Activated CD4-positive, alpha-beta T cell treated with anti-CD3 and anti-CD28 coated beads, Interleukin-2, amount 10 ng/mL, durations not matched to agents 24 days and 14 days (primary cell): Measurements from ENCODE around the gene PTHLH. TPM values are rescaled to one million over a fixed set of nuclear protein-coding genes. Genes with fewer than 3 reads are reported as not detected.

ENCODE experiments used
- DNase-seq: peaks from one replicate; pipeline ENCODE4 v3.0.0; 2022
- H3K27ac Mint-ChIP-seq: one replicate; pipeline ENCODE4 v1.8.0; 2022; ENCODE audit warnings: mild to moderate bottlenecking, mixed read lengths
- H3K27me3 Mint-ChIP-seq: one replicate; pipeline ENCODE4 v1.8.0; 2022; ENCODE audit warnings: mixed read lengths
- H3K36me3 Mint-ChIP-seq: one replicate; pipeline ENCODE4 v1.8.0; 2022; ENCODE audit warnings: low read depth, mild to moderate bottlenecking, mixed read lengths
- H3K4me1 Mint-ChIP-seq: one replicate; pipeline ENCODE4 v1.8.0; 2021; ENCODE audit warnings: mixed read lengths
- H3K4me3 Mint-ChIP-seq: one replicate; pipeline ENCODE4 v1.8.0; 2022; ENCODE audit warnings: mild to moderate bottlenecking, moderate library complexity, mixed read lengths
- H3K9me3 Mint-ChIP-seq: one replicate; pipeline ENCODE4 v1.8.0; 2021; ENCODE audit warnings: mixed read lengths
- intact Hi-C: fragments of 100-400 bp; cut with micrococcal nuclease; formaldehyde crosslinking; loops from one replicate; pipeline ENCODE4 v1.15.1; 2023
- total RNA-seq: library from RNA; stranded (reverse); gene quantifications from 2 replicates; pipeline ENCODE4 v1.2.3, GENCODE V29; 2022

PTHLH gene
- total RNA-seq, 1 donor from 2014 or later: not detected

GRCh38 chr12:27946421-27946820 lies 26.1 kb downstream of the PTHLH start:
- no peak overlapping the region for H3K4me3 Mint-ChIP-seq
- H3K27ac Mint-ChIP-seq: no peak overlapping the region
- intact Hi-C loops: no loop called here
- H3K27me3 Mint-ChIP-seq: peaks cover 15% of the 10 kb centered on the region
- H3K4me1 Mint-ChIP-seq: no peaks in the 10 kb centered on the region
- no peaks in the 10 kb centered on the region for H3K9me3 Mint-ChIP-seq
- no peaks in the 10 kb centered on the region for H3K36me3 Mint-ChIP-seq
- no peak for DNase-seq

DNA sequence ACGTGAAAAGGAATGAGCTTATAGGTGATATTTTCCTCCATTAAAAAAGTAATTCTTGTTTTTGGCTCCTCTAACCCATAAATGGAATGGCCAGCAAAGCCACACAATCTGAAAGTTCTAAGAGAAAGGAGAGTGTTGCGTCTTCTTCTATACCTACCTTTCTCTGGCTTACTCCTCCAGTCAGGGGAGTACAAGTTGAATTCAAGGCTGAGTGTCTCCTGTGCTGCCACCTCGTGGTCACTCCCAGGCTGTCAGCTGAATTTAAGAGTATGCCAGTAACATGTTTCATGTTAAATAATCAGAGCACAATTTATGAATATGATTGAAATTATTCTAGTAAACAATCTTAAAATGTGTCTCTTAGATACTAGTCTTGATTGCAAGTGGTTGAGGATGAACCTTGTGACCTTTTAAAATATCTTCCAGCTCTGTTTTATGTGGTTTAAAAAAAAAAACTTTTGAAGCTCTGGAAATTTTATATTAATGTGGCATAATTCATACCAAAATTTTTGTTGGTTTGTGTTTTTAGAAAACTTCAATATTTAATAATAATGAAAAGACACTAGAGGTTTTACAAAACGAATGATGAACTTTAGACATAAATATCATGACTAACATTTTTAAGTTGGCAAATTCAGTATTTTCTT lies 31.7 kb downstream of the PTHLH start:
- no peaks in the 10 kb centered on the region for H3K4me1 Mint-ChIP-seq
- no peaks in the 10 kb centered on the region for H3K9me3 Mint-ChIP-seq
- no peaks in the 10 kb centered on the region for H3K36me3 Mint-ChIP-seq
- intact Hi-C loops: loop anchor here (1.0 to 5.0 kb wide), 2 partner anchors 119 to 208 kb away; no protein-coding TSS in a partner anchor
- DNase-seq: peak; percentile 88
- H3K27me3 Mint-ChIP-seq: peaks cover 22% of the 10 kb centered on the region
- no peak overlapping the region for H3K27ac Mint-ChIP-seq
- no peak overlapping the region for H3K4me3 Mint-ChIP-seq

- H3K9me3 Mint-ChIP-seq: no peaks in the 10 kb centered on the region
- intact Hi-C loops: loop anchor here (5.0 kb wide), 1 partner anchor 118 kb away; no protein-coding TSS in a partner anchor
- no peak overlapping the region for H3K27ac Mint-ChIP-seq
- no peaks in the 10 kb centered on the region for H3K36me3 Mint-ChIP-seq
- H3K4me1 Mint-ChIP-seq: no peaks in the 10 kb centered on the region
- no peak for DNase-seq
- no peak overlapping the region for H3K4me3 Mint-ChIP-seq
- peaks cover 24% of the 10 kb centered on the region for H3K27me3 Mint-ChIP-seq
These were observed 32.3 kb downstream of the PTHLH start for GRCh38 chr12:27940245-27940644.

DNA sequence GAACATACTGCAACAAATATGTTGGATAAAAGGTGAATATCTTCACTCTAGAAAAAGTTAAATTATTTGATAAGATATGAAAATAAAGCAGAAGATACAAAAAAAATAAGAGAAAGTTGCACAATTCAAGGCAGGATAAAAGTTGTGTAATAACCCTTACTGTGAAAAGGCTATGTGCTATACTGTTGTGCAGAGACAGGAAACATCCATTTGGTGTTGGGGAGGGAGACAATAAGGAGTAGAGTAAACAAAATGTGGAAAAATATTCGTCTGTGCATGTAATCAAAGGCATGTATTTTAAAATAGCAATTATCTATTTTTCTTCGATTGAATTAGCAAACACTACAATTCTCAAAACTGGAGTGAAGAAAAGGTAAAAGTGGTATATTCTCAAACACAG lies 34.8 kb downstream of the PTHLH start:
- intact Hi-C loops: no loop called here
- Mint-ChIP-seq H3K36me3 (no peaks in the 10 kb centered on the region), H3K4me3 (no peak overlapping the region), H3K27ac (no peak overlapping the region), H3K9me3 (no peaks in the 10 kb centered on the region), H3K27me3 (peaks cover 22% of the 10 kb centered on the region), H3K4me1 (no peaks in the 10 kb centered on the region)
- DNase-seq: no peak

- H3K27ac Mint-ChIP-seq: no peak overlapping the region
- H3K9me3 Mint-ChIP-seq: no peaks in the 10 kb centered on the region
- H3K36me3 Mint-ChIP-seq: no peaks in the 10 kb centered on the region
- H3K4me1 Mint-ChIP-seq: peaks cover 2% of the 10 kb centered on the region
- DNase-seq: no peak
- peaks cover 27% of the 10 kb centered on the region for H3K27me3 Mint-ChIP-seq
- intact Hi-C loops: no loop called here
- no peak overlapping the region for H3K4me3 Mint-ChIP-seq
These were observed 36.3 kb downstream of the PTHLH start for GRCh38 chr12:27936196-27936595.

- Mint-ChIP-seq H3K9me3 (no peaks in the 10 kb centered on the region), H3K36me3 (no peaks in the 10 kb centered on the region), H3K4me1 (peaks cover 2% of the 10 kb centered on the region), H3K27me3 (peaks cover 29% of the 10 kb centered on the region), H3K27ac (no peak overlapping the region), H3K4me3 (no peak overlapping the region)
- intact Hi-C loops: no loop called here
- DNase-seq: no peak
These were observed 38.3 kb downstream of the PTHLH start for GRCh38 chr12:27934276-27934675.

DNA sequence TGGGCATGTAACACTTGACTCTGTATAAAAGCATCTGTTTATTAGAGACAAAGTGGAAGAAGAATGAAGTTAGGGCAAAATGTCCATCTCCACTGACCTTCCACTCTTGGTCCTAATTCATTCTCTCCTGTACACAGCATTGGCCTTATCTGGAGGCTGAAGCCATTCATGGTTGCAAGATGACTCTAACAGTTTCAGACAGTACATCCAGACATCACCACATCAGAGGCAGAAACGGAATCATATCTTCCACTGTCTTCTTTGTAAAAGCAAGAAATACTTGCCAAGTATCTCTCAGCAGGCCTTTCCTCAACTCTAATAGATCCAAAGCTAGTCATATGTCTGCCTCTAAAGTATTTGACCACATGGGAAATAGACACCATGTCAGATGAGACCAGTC lies 41.1 kb downstream of the PTHLH start:
- peaks cover 22% of the 10 kb centered on the region for H3K27me3 Mint-ChIP-seq
- H3K27ac Mint-ChIP-seq: no peak overlapping the region
- no peak overlapping the region for H3K4me3 Mint-ChIP-seq
- H3K36me3 Mint-ChIP-seq: no peaks in the 10 kb centered on the region
- H3K9me3 Mint-ChIP-seq: no peaks in the 10 kb centered on the region
- DNase-seq: no peak
- intact Hi-C loops: no loop called here
- H3K4me1 Mint-ChIP-seq: peaks cover 2% of the 10 kb centered on the region

DNA sequence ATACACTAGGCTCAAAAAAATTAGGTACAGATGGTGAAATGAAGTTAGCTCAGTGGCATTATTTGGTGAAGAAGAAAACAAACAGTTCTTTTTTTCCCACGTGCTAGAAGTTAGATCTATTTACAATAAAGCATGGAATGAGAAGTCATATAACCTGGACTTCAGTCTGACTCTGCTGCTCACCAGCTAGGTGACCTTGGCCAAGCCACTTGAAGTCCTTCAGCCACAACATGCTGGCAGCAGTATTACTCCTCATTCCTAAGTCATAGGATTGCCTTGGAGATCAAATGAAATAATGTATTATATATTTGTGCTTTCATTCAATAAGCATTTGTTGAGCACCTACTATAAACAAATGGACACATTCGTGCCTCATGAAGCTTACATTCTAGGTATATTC lies 45.2 kb downstream of the PTHLH start:
- no peaks in the 10 kb centered on the region for H3K36me3 Mint-ChIP-seq
- DNase-seq: no peak
- H3K27ac Mint-ChIP-seq: no peak overlapping the region
- H3K4me1 Mint-ChIP-seq: peaks cover 2% of the 10 kb centered on the region
- no peak overlapping the region for H3K4me3 Mint-ChIP-seq
- peaks cover 17% of the 10 kb centered on the region for H3K27me3 Mint-ChIP-seq
- no peaks in the 10 kb centered on the region for H3K9me3 Mint-ChIP-seq
- intact Hi-C loops: no loop called here

- Mint-ChIP-seq H3K4me1 (no peaks in the 10 kb centered on the region), H3K27me3 (peaks cover 12% of the 10 kb centered on the region), H3K4me3 (no peak overlapping the region), H3K9me3 (no peaks in the 10 kb centered on the region), H3K27ac (no peak overlapping the region), H3K36me3 (no peaks in the 10 kb centered on the region)
- no peak for DNase-seq
- intact Hi-C loops: no loop called here
These were observed 48.0 kb downstream of the PTHLH start for GRCh38 chr12:27924350-27925135.

DNA sequence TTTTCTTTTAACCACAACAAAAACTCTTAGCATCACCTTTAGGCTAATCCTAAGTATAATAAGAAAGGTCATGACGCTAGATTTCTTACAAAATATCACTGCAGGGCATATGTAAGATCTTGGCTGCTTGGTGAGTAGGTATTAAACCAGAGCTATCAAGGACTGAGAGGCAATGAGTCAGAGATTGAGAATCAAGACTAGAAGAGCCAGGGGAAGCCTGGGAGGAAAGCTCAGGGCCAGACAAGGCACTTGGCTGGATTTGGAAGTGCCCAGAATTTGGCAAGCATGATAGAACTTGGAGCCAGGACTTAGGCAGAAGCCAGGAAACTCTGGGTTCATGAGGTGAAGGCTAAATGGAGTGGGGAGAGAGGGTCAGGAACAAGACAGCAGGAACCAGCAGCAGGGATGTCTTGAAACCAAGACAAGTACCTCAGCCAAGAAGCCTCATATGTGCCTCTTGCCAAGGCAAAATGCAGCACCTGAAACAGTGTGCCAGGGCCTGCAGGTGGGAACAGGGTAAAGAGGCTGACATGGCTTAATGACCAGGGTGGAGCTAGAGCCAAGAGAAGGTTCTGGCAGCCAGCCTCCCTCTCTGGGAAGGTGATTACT lies 49.9 kb downstream of the PTHLH start:
- H3K36me3 Mint-ChIP-seq: no peaks in the 10 kb centered on the region
- intact Hi-C loops: no loop called here
- peaks cover 12% of the 10 kb centered on the region for H3K27me3 Mint-ChIP-seq
- no peaks in the 10 kb centered on the region for H3K9me3 Mint-ChIP-seq
- H3K27ac Mint-ChIP-seq: no peak overlapping the region
- no peak overlapping the region for H3K4me3 Mint-ChIP-seq
- DNase-seq: no peak
- H3K4me1 Mint-ChIP-seq: no peaks in the 10 kb centered on the region

DNA sequence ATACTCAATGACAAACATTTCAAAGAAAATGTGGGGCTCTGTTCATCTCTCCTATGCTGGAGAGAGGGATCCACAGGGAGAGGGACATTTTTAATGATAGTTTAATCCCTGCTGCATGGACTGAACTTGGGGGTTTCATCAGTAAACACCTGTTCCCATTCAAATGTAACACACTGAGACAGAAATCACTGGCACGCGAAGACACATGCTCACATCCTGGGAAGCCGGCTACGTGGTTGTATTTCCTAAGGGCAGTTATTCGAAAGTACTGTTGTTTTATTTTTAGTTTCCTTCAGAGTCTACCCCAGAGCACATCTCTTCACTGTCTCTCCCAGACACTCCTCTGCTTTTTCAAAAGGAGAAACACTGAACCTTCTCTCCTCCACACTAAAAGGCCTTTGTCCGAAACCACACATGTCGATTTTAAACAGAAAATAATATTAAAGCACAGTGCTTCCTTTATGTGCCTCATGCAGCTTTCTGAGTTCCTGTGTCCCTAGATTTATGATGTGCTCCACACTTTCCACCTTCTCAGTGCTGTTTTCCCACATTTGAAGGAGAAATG lies 52.8 kb downstream of the PTHLH start:
- Mint-ChIP-seq H3K4me1 (no peaks in the 10 kb centered on the region), H3K27me3 (peaks cover 11% of the 10 kb centered on the region), H3K27ac (no peak overlapping the region), H3K9me3 (no peaks in the 10 kb centered on the region), H3K4me3 (no peak overlapping the region), H3K36me3 (no peaks in the 10 kb centered on the region)
- no peak for DNase-seq
- intact Hi-C loops: no loop called here

DNA sequence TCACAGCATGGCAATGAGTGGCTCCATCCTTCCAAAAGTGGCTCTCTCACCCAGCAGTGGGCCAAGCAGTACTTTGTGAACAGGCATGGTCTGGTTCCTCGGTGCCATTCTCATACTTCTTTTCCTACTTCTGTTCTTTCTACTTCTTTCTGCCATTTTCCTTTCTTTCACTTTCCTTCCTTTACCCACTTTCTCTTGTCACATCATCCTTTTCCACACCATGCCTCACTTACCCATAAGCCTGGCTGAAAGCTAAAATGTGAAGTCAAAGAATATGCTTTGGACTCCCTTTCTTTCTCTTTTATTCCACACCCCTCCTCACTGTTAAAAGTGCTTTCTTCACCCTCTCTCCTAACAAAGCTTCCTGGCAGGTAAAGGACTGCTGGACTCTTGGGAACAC lies 57.0 kb downstream of the PTHLH start:
- intact Hi-C loops: no loop called here
- H3K27ac Mint-ChIP-seq: no peak overlapping the region

GRCh38 chr12:27915021-27915420 lies 57.5 kb downstream of the PTHLH start:
- DNase-seq: no peak
- H3K4me1 Mint-ChIP-seq: no peaks in the 10 kb centered on the region
- H3K36me3 Mint-ChIP-seq: no peaks in the 10 kb centered on the region
- H3K9me3 Mint-ChIP-seq: no peaks in the 10 kb centered on the region
- H3K4me3 Mint-ChIP-seq: no peak overlapping the region
- H3K27ac Mint-ChIP-seq: no peak overlapping the region
- peaks cover 7% of the 10 kb centered on the region for H3K27me3 Mint-ChIP-seq
- intact Hi-C loops: no loop called here

More for the DNA sequence above, 57.0 kb downstream of the PTHLH start:
- Mint-ChIP-seq H3K4me1 (no peaks in the 10 kb centered on the region), H3K9me3 (no peaks in the 10 kb centered on the region), H3K4me3 (no peak overlapping the region), H3K27me3 (peaks cover 7% of the 10 kb centered on the region), H3K36me3 (no peaks in the 10 kb centered on the region)
- no peak for DNase-seq

- Mint-ChIP-seq H3K9me3 (no peaks in the 10 kb centered on the region), H3K36me3 (no peaks in the 10 kb centered on the region), H3K4me1 (no peaks in the 10 kb centered on the region), H3K4me3 (no peak overlapping the region), H3K27ac (no peak overlapping the region), H3K27me3 (peaks cover 7% of the 10 kb centered on the region)
- DNase-seq: no peak
- intact Hi-C loops: no loop called here
These were observed 58.4 kb downstream of the PTHLH start for GRCh38 chr12:27913999-27914614.
